Epithelial cell of proximal tubule (primary cell): ENCODE measurements around the gene KLRC3. TPM values are rescaled to one million over a fixed set of nuclear protein-coding genes. Genes with fewer than 3 reads are reported as not detected.
"Not testable (repeated sequence)": the region's sequence is repeated elsewhere in the genome, so short reads cannot be mapped to it uniquely, and the experiment has no call there.

Experiments used
- DNase-seq: peaks from one replicate; pipeline ENCODE4 v3.0.0-alpha.2; 2011; ENCODE audit warnings: low read depth
- H3K4me3 ChIP-seq: 2 replicates; pipeline ENCODE4 v1.5.1; 2011; ENCODE audit warnings: low read depth, mild to moderate bottlenecking, low read length
- CTCF ChIP-seq: conservative IDR thresholded peaks from 2 replicates; pipeline ENCODE4 v1.5.1; 2012; ENCODE audit warnings: low read depth, mild to moderate bottlenecking, low read length
- total RNA-seq: library from RNA; depleted of rRNA; stranded (reverse); fragments of >200 nt; gene quantifications from 2 replicates; pipeline ENCODE4 v1.2.3, GENCODE V29; 2015

Gene KLRC3
- total RNA-seq, 1 donor from 2014 or later, result not detected

DNA sequence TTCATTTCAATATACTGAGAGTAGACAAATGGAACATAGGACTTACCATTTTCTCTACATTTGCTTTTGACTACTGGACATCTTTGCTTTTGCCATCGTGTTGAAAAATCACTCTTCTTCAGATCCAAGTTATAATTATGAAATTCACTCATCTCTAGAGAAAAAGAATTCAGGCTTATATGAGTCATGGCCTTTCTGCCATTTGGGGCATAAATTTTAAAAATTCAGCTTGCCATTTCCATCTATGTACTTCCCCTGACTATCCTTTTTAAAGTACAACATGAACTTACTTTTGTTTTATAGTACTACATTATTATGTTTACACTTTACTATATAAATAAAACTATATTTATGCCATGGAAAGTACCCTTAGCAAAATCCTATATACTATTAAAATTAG lies 33.5 kb downstream of the KLRC3 start:
- H3K4me3 ChIP-seq, result no peak overlapping the region
- TF ChIP-seq CTCF, result no peak
- DNase-seq, result no peak

DNA sequence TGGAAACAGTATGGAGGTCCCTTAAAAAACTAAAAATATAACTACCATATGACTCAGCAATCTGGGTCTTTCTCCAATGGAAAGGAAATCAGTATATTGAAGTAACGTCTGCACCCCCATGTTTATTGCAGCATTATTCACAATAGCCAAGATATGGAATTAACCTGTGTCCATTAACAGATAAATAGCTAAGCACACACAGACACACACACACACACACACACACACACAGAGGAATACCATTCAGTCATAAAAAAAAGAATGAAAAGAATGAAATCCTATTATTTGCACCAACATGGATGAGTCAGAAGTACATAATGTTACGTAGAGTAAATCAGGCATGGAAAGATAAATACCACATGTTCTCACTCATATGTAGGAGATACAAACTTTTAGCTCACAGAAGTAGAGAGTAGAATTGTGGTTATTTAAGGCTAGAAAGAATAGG lies 35.2 kb downstream of the KLRC3 start:
- DNase-seq, result no peak
- no peak overlapping the region for H3K4me3 ChIP-seq
- TF ChIP-seq CTCF, result no peak

DNA sequence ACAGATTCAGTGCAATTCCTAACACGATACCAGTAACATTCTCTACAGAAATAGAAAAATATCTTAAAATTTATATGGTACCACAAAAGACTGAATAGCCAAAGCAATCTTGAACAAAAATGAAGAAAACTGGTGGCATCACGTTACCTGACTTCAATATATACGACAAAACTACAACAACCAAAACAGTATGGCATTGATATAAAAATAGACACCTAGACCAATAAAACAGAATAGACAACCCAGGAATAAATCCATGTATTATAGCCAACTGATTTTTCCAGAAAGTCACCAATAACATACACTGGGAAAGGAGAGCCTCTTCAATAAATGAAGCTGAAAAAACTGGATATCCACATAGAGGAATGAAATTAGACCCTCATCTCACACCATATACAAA lies 36.2 kb downstream of the KLRC3 start:
- TF ChIP-seq CTCF, result no peak
- DNase-seq, result no peak
- H3K4me3 ChIP-seq, result no peak overlapping the region

- TF ChIP-seq CTCF, result no peak
- no peak for DNase-seq
- no peak overlapping the region for H3K4me3 ChIP-seq
These were observed 38.3 kb downstream of the KLRC3 start for GRCh38 chr12:10381928-10382628.

GRCh38 chr12:10378737-10379136 lies 41.7 kb downstream of the KLRC3 start:
- not testable (repeated sequence) for H3K4me3 ChIP-seq, DNase-seq

GRCh38 chr12:10374624-10375018 lies 45.8 kb downstream of the KLRC3 start:
- no peak overlapping the region for H3K4me3 ChIP-seq
- DNase-seq, result no peak
- TF ChIP-seq CTCF, result no peak

GRCh38 chr12:10372559-10372958 lies 47.8 kb downstream of the KLRC3 start:
- no peak for TF ChIP-seq CTCF
- no peak overlapping the region for H3K4me3 ChIP-seq

DNA sequence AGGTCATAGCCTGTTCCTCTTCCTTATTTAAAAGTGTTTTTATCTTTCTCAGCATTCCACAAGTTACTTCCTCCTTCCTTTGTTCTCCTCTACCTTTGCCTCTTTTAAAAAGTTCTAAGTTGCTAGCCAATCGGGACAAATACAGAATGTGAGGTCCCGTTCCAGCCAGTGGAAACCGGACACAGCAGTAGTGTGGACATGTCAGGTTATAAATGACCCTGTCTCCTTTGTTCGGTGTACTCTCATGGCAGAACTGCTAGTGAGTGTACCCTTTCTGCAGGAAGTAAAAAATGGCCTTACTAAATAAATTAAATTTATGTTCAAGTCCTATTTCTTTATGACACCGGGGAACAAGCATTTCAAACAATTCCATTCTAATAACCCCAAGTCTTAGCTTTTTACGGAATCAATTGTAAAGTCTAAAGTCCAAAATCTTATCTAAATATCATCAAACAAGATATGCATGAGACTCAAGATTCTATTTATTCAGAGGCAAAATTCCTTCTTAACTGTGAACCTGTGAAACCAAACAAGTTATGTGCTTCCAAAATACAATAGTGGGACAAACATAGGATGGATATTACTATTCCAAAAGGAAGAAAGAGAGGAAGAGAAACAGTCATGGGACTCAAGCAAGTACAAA lies 48.4 kb downstream of the KLRC3 start:
- DNase-seq, H3K4me3 ChIP-seq: not testable (repeated sequence)

More at GRCh38 chr12:10372559-10372958, 47.8 kb downstream of the KLRC3 start:
- no peak for DNase-seq
